WI38 (cell line): ENCODE measurements around the gene SERTAD1.

Experiments used
- H3K4me3 ChIP-seq: 2 replicates; pipeline ENCODE4 v1.5.1; 2011; ENCODE audit warnings: low read depth, mild to moderate bottlenecking, control low read depth, low read length
- CTCF ChIP-seq: IDR thresholded peaks from 2 replicates; pipeline ENCODE4 v1.5.1; 2012; ENCODE audit warnings: low read depth, mild to moderate bottlenecking, control low read depth, low read length

Gene SERTAD1

GRCh38 chr19:40377876-40378385 lies 47.9 kb downstream of the SERTAD1 start:
- no peak for TF ChIP-seq CTCF
- no peak overlapping the region for H3K4me3 ChIP-seq

- H3K4me3 ChIP-seq, result no peak overlapping the region
- TF ChIP-seq CTCF, result no peak
Observed at GRCh38 chr19:40376286-40376862, 49.4 kb downstream of the SERTAD1 start.

- TF ChIP-seq CTCF, result no peak
- no peak overlapping the region for H3K4me3 ChIP-seq
Observed at GRCh38 chr19:40374084-40374483, 51.7 kb downstream of the SERTAD1 start.

GRCh38 chr19:40371802-40372122 lies 54.0 kb downstream of the SERTAD1 start:
- H3K4me3 ChIP-seq, result no peak overlapping the region
- no peak for TF ChIP-seq CTCF
